GM19468 (cell line): ENCODE measurements around the gene DUSP28.
"Not testable (repeated sequence)": the region's sequence is repeated elsewhere in the genome, so short reads cannot be mapped to it uniquely, and the experiment has no call there.

Source experiments
- ATAC-seq: cut with Tn5 transposase; IDR thresholded peaks from one replicate; pipeline ENCODE4 v1.9.1; 2021; ENCODE audit warnings: mild to moderate bottlenecking, moderate library complexity, moderate number of reproducible peaks; ENCODE audit not compliant: unreplicated experiment; ENCODE audit errors: extremely low read depth

Gene DUSP28

GRCh38 chr2:240558236-240558761, 1.9 kb upstream of the DUSP28 start:
- ATAC-seq = no peak

GRCh38 chr2:240559286-240559685, 871 bp upstream of the DUSP28 start:
- no peak for ATAC-seq

GRCh38 chr2:240560480-240561324, 545 bp downstream of the DUSP28 start:
- ATAC-seq = peak; percentile 41

- ATAC-seq = no peak
Measured at GRCh38 chr2:240561325-240561971, 1.3 kb downstream of the DUSP28 start.

GRCh38 chr2:240563231-240563630, 3.1 kb downstream of the DUSP28 start:
- not testable (repeated sequence) for ATAC-seq

GRCh38 chr2:240563951-240564560, 3.9 kb downstream of the DUSP28 start:
- ATAC-seq = no peak

- no peak for ATAC-seq
Measured at GRCh38 chr2:240564561-240565332, 4.6 kb downstream of the DUSP28 start.

- ATAC-seq = no peak
Measured at GRCh38 chr2:240565333-240566202, 5.4 kb downstream of the DUSP28 start.

- ATAC-seq = peak; percentile 27
Measured at GRCh38 chr2:240566203-240567136, 6.3 kb downstream of the DUSP28 start.

- no peak for ATAC-seq
Measured at GRCh38 chr2:240567137-240567871, 7.1 kb downstream of the DUSP28 start.

- no peak for ATAC-seq
Measured at GRCh38 chr2:240567872-240568677, 7.9 kb downstream of the DUSP28 start, which contains the start of gene RNPEPL1. Gene RNPEPL1 (plus strand): TSS chr2:240568484. CDS start chr2:240568587, 103 bp downstream.

- ATAC-seq = no peak
Measured at GRCh38 chr2:240568678-240569522, 8.7 kb downstream of the DUSP28 start.

- no peak for ATAC-seq
Measured at GRCh38 chr2:240569523-240569997, 9.4 kb downstream of the DUSP28 start.

GRCh38 chr2:240569998-240570530, 9.9 kb downstream of the DUSP28 start:
- ATAC-seq = no peak
